Fibroblast of peridontal ligament (primary cell): ENCODE data around the gene LZTR1.
A peak's percentile ranks its signal among the peaks of the same experiment; 100 is the strongest.

Experiments used
- DNase-seq: peaks from one replicate; pipeline ENCODE4 v3.0.0-alpha.2; 2010; ENCODE audit errors: extremely low read depth

Gene LZTR1

GRCh38 chr22:20951151-20951931 is 30.8 kb upstream of the LZTR1 start:
- no peak for DNase-seq

- DNase-seq = no peak
Observed at GRCh38 chr22:20951932-20952380, 30.1 kb upstream of the LZTR1 start.

GRCh38 chr22:20952544-20953341 is 29.4 kb upstream of the LZTR1 start:
- DNase-seq = no peak

- no peak for DNase-seq
Observed at GRCh38 chr22:20953342-20953608, 28.8 kb upstream of the LZTR1 start.

- peak; percentile 62 for DNase-seq
Observed at GRCh38 chr22:20953668-20954500, 28.2 kb upstream of the LZTR1 start.

GRCh38 chr22:20955548-20955947 is 26.5 kb upstream of the LZTR1 start:
- no peak for DNase-seq

- peak; percentile 10 for DNase-seq
Observed at GRCh38 chr22:20956258-20957101, 25.6 kb upstream of the LZTR1 start.

- no peak for DNase-seq
Observed at GRCh38 chr22:20957102-20957682, 24.9 kb upstream of the LZTR1 start.

- DNase-seq = no peak
Observed at GRCh38 chr22:20957683-20958431, 24.2 kb upstream of the LZTR1 start.

- DNase-seq = no peak
Observed at GRCh38 chr22:20959578-20960461, 22.3 kb upstream of the LZTR1 start.

- DNase-seq = no peak
Observed at GRCh38 chr22:20960609-20961008, 21.5 kb upstream of the LZTR1 start.

GRCh38 chr22:20962491-20962945 is 19.6 kb upstream of the LZTR1 start:
- DNase-seq = no peak

GRCh38 chr22:20963201-20964052 is 18.7 kb upstream of the LZTR1 start:
- no peak for DNase-seq

GRCh38 chr22:20964090-20964798 is 17.9 kb upstream of the LZTR1 start:
- no peak for DNase-seq

GRCh38 chr22:20964799-20965103 is 17.3 kb upstream of the LZTR1 start:
- DNase-seq = no peak

- DNase-seq = no peak
Observed at GRCh38 chr22:20965104-20965887, 16.8 kb upstream of the LZTR1 start.
